ENCODE results near the gene PLIN4.
A peak's percentile ranks its signal among the peaks of the same experiment; 100 is the strongest.
"Not testable (repeated sequence)": the region's sequence is repeated elsewhere in the genome, so short reads cannot be mapped to it uniquely, and the experiment has no call there.

The PLIN4 gene

GRCh38 chr19:4550018-4550417 lies 31.7 kb upstream of the PLIN4 start:
- no peak for DNase-seq

- DNase-seq: no peak
These were observed 29.9 kb upstream of the PLIN4 start for GRCh38 chr19:4548238-4548584.

GRCh38 chr19:4547303-4548237 lies 29.3 kb upstream of the PLIN4 start:
- DNase-seq: no peak

GRCh38 chr19:4543842-4544647 lies 25.8 kb upstream of the PLIN4 start:
- DNase-seq: no peak

- peak in 1 of 56 donors; percentile 36 for DNase-seq
These were observed 24.9 kb upstream of the PLIN4 start for GRCh38 chr19:4542896-4543841.

- DNase-seq: not testable (repeated sequence)
These were observed 23.5 kb upstream of the PLIN4 start for GRCh38 chr19:4541806-4542145.

- DNase-seq: no peak
These were observed 23.0 kb upstream of the PLIN4 start for GRCh38 chr19:4541114-4541805.

GRCh38 chr19:4539693-4540581 lies 21.7 kb upstream of the PLIN4 start, which contains the start of gene LRG1:
Gene LRG1, minus strand, starts transcription at chr19:4540036. Its CDS starts 23 bp downstream, at chr19:4540013.
- no peak for DNase-seq

GRCh38 chr19:4539169-4539692 lies 20.9 kb upstream of the PLIN4 start:
- DNase-seq: no peak

GRCh38 chr19:4538601-4538954 lies 20.3 kb upstream of the PLIN4 start:
- no peak for DNase-seq

- no peak for DNase-seq
These were observed 19.8 kb upstream of the PLIN4 start for GRCh38 chr19:4537953-4538600.

- DNase-seq: no peak
These were observed 18.5 kb upstream of the PLIN4 start for GRCh38 chr19:4536798-4537197.

- DNase-seq: peak in 50 of 56 donors; percentile 7 to 82 (median 40)
These were observed 16.8 kb upstream of the PLIN4 start, which contains the start of gene PLIN5 for GRCh38 chr19:4534836-4535658. Gene PLIN5, minus strand, starts transcription at chr19:4535224. Its CDS starts 1,150 bp downstream, at chr19:4534074.

GRCh38 chr19:4533835-4534424 lies 15.6 kb upstream of the PLIN4 start:
- no peak for DNase-seq

GRCh38 chr19:4533334-4533733 lies 15.0 kb upstream of the PLIN4 start:
- no peak for DNase-seq

GRCh38 chr19:4531562-4532165 lies 13.4 kb upstream of the PLIN4 start:
- no peak for DNase-seq
